Osteocyte (in vitro differentiated cells): ENCODE measurements around the gene CPT1A. TPM values are rescaled to one million over a fixed set of nuclear protein-coding genes. Genes with fewer than 3 reads are reported as not detected.
A peak's percentile ranks its signal among the peaks of the same experiment; 100 is the strongest.
"Not testable (repeated sequence)": the region's sequence is repeated elsewhere in the genome, so short reads cannot be mapped to it uniquely, and the experiment has no call there.

ENCODE experiments used
- DNase-seq: peaks from one replicate; pipeline ENCODE4 v3.0.0; 2021; ENCODE audit warnings: mixed read lengths; ENCODE audit not compliant: unreplicated experiment; ENCODE audit errors: extremely low spot score
- H3K27ac Mint-ChIP-seq: one replicate; pipeline ENCODE4 v1.8.0; 2021; ENCODE audit warnings: mild to moderate bottlenecking, mixed read lengths; ENCODE audit not compliant: unreplicated experiment
- H3K27me3 Mint-ChIP-seq: one replicate; pipeline ENCODE4 v1.8.0; 2021; ENCODE audit warnings: mixed read lengths; ENCODE audit not compliant: unreplicated experiment
- H3K36me3 Mint-ChIP-seq: one replicate; pipeline ENCODE4 v1.8.0; 2021; ENCODE audit warnings: mixed read lengths; ENCODE audit not compliant: unreplicated experiment
- H3K4me1 Mint-ChIP-seq: one replicate; pipeline ENCODE4 v1.8.0; 2021; ENCODE audit warnings: mixed read lengths; ENCODE audit not compliant: unreplicated experiment
- H3K4me3 Mint-ChIP-seq: one replicate; pipeline ENCODE4 v1.8.0; 2021; ENCODE audit warnings: mild to moderate bottlenecking, moderate library complexity, mixed read lengths; ENCODE audit not compliant: unreplicated experiment
- H3K9me3 Mint-ChIP-seq: one replicate; pipeline ENCODE4 v1.8.0; 2021; ENCODE audit warnings: mixed read lengths; ENCODE audit not compliant: unreplicated experiment
- CTCF ChIP-seq: fragments of 200-600 bp; sonication (generic); IDR thresholded peaks from 2 replicates; pipeline ENCODE4 v1.5.0; 2021; ENCODE audit warnings: antibody characterized with exemption, mild to moderate bottlenecking, moderate library complexity
- long read RNA-seq: library from polyadenylated mRNA; unstranded; transcript quantifications from one replicate; pipeline ENCODE4 v2.0.0, GENCODE V29; 2021
- total RNA-seq: library from RNA; stranded (reverse); gene quantifications from 2 replicates; pipeline ENCODE4 v1.2.1, GENCODE V29; 2021

Gene CPT1A
- 109 and 117 TPM in 2 replicates for total RNA-seq
- long read RNA-seq, full-length matches to known transcripts, result 14 of 30 reads
- long read RNA-seq, partial matches to known transcripts, result 7 of 30 reads
- long read RNA-seq, other reads (novel, unspliced or antisense), result 9 of 30 reads

GRCh38 chr11:68841718-68842426, at the start of gene CPT1A:
TSS of gene CPT1A (minus strand) at chr11:68841916. CDS start at chr11:68815474, 26,442 bp downstream.
- Mint-ChIP-seq H3K27me3 (peaks cover 7% of the 10 kb centered on the region), H3K4me3 (peak within 1 kb of the TSS; percentile 80), H3K4me1 (peaks cover 59% of the 10 kb centered on the region), H3K36me3 (no peaks in the 10 kb centered on the region), H3K27ac (peak within 1 kb of the TSS; percentile 71), H3K9me3 (no peaks in the 10 kb centered on the region)
- DNase-seq, result peak; percentile 92
- TF ChIP-seq CTCF, result no peak

GRCh38 chr11:68890490-68891231, 48.9 kb upstream of the CPT1A start:
- peak overlapping the region; percentile 99 for H3K27ac Mint-ChIP-seq
- TF ChIP-seq CTCF, result peak; percentile 10
- peaks cover 43% of the 10 kb centered on the region for H3K4me1 Mint-ChIP-seq
- no peaks in the 10 kb centered on the region for H3K9me3 Mint-ChIP-seq
- H3K36me3 Mint-ChIP-seq, result peaks cover 16% of the 10 kb centered on the region
- H3K4me3 Mint-ChIP-seq, result peak overlapping the region; percentile 38
- H3K27me3 Mint-ChIP-seq, result no peaks in the 10 kb centered on the region
- DNase-seq, result peak; percentile 98

- Mint-ChIP-seq H3K36me3 (peaks cover 16% of the 10 kb centered on the region), H3K27me3 (no peaks in the 10 kb centered on the region), H3K9me3 (no peaks in the 10 kb centered on the region), H3K27ac (peak overlapping the region; percentile 99), H3K4me3 (no peak overlapping the region), H3K4me1 (peaks cover 43% of the 10 kb centered on the region)
- peak; percentile 97 for DNase-seq
- TF ChIP-seq CTCF, result peak; percentile 88
Observed at GRCh38 chr11:68889948-68890446, 48.3 kb upstream of the CPT1A start.

DNA sequence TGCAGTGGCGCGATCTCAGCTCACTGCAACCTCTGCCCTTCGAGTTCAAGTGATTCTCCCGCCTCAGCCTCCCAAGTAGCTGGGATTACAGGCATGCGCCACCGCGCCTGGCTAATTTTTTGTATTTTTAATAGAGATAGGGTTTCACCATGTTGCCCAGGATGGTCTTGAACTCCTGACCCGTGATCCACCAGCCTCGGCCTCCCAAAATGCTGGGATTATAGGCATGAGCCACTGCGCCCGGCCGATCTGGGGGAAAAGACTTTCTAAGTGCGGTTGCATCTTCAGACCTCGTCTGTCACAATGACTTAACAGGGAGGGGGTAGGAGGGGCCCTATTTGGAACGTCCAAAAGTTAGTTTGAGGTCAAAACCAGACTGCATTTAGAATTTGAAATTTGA, 43.1 kb upstream of the CPT1A start:
- not testable (repeated sequence) for H3K9me3 Mint-ChIP-seq, H3K4me3 Mint-ChIP-seq, DNase-seq, H3K27me3 Mint-ChIP-seq, H3K27ac Mint-ChIP-seq, H3K36me3 Mint-ChIP-seq
- peaks cover 16% of the 10 kb centered on the region for H3K4me1 Mint-ChIP-seq

- Mint-ChIP-seq H3K4me1 (peaks cover 14% of the 10 kb centered on the region), H3K36me3 (no peaks in the 10 kb centered on the region), H3K27ac (no peak overlapping the region), H3K9me3 (no peaks in the 10 kb centered on the region), H3K27me3 (no peaks in the 10 kb centered on the region), H3K4me3 (no peak overlapping the region)
- DNase-seq, result no peak
- TF ChIP-seq CTCF, result no peak
Observed at GRCh38 chr11:68882391-68882790, 40.7 kb upstream of the CPT1A start.
